ENCODE results near the gene ADAMTSL1.

Gene ADAMTSL1

GRCh38 chr9:18739641-18740318 lies 265.8 kb downstream of the ADAMTSL1 start:
- DNase-seq (ENCODE audit: low read depth in 2 of 2) = no peak

DNA sequence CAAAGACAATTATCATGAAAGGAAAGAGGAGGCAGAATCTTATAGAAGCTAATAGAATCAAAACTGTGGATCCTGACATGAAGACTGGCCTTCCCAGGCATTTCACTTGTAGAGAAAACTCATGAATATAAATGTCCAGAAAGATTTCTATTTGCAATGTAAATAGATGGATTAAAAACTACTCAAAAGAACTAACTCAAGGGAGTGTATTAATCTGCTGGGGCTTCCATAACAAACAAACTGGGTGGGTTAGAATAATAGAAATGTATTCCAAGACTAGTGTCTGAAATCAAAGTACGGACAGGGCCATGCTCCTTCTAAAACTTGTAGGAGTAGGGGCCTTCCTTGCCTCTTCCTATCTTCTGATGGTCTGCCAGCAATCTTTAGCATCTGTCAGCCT lies 267.4 kb downstream of the ADAMTSL1 start:
- DNase-seq (ENCODE audit: low read depth in 2 of 2) = no peak

- no peak for DNase-seq (ENCODE audit: low read depth in 2 of 2)
Measured at GRCh38 chr9:18741945-18742344, 268.0 kb downstream of the ADAMTSL1 start.

GRCh38 chr9:18743421-18743820 lies 269.5 kb downstream of the ADAMTSL1 start:
- no peak for DNase-seq (ENCODE audit: low read depth in 2 of 2)

- DNase-seq (ENCODE audit: low read depth in 2 of 2) = no peak
Measured at GRCh38 chr9:18743971-18744370, 270.0 kb downstream of the ADAMTSL1 start.

GRCh38 chr9:18745710-18746109 lies 271.8 kb downstream of the ADAMTSL1 start:
- DNase-seq (ENCODE audit: low read depth in 2 of 2) = no peak

- no peak for DNase-seq (ENCODE audit: low read depth in 2 of 2)
Measured at GRCh38 chr9:18746631-18747030, 272.7 kb downstream of the ADAMTSL1 start.

- no peak for DNase-seq (ENCODE audit: low read depth in 2 of 2)
Measured at GRCh38 chr9:18747595-18747994, 273.6 kb downstream of the ADAMTSL1 start.

DNA sequence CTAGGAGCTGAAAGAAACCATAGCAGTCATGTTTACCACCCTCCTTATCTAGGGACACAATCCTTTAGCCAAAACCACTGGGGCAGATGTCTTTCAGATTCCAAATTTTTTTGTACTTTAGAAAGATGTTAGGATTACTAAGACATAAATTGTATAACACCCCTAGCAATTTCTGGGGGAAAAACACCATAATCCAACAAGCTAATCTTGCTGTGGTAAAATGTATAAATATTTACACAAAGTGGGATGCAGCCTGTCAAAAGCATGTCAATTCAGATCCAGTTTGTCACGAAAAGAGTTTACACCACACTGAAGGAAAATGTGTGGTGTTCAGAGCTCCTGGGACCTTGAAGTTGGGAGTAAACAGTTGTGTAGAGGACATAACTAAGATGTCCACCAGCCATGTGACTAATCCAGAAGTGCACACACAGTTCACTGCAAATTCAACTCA lies 274.3 kb downstream of the ADAMTSL1 start:
- no peak for DNase-seq (ENCODE audit: low read depth in 2 of 2)

DNA sequence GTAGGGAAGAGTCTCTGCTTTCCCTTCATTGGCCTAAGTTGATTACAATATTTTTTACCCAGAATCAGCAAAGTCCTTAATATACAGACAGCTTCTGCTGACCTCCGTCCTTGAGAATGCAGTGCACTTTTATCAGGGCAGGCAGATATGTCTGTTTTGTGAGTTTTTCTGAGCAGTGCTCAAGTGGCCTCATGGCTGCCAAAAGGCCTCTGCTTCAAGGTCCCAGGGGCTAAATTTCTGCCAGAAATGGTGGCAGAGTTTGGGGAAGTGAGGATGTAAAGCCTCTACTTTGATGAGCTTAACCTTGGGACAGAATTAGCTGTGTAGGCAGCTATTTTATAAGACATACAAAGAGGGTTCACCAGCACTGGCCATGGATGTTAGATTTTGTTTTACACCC lies 275.8 kb downstream of the ADAMTSL1 start:
- no peak for DNase-seq (ENCODE audit: low read depth in 2 of 2)

DNA sequence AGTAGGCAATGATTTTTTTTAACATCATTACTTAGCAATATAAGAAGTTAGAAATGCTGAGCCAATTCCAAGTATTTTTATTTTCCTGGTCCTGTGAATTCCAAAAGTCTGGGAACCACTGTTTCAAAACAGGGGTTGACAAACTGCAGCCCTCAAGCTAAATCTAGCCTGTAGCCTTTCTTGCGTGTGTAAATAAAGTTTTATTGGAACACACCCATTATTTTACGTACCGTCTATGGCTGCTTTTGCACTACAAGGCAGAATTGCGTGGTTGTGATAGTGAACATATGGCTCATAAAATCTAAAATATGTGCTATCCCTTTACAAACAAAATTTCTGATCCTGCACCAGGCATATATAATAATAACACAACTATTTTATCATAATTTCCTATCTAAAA lies 280.0 kb downstream of the ADAMTSL1 start:
- DNase-seq (ENCODE audit: low read depth in 2 of 2) = no peak

DNA sequence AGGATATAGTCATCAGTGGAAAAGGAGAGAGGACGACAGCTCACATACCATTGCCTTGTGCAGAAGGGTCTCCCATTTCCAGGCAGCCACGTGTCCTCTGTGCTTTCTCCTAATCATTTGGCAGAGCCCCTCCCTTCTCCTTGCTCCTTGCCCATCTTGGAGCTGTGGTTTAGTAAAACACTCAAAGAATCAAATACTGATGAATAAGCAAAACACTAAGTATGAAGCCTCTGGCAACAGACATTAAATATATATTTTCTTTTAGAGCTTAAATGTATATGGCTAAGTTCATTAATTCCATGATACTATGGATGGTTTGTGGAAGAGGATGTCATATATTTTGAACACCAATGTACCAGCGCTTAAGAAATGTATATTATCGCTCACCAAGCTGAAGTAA lies 280.6 kb downstream of the ADAMTSL1 start:
- DNase-seq (ENCODE audit: low read depth in 2 of 2) = no peak

DNA sequence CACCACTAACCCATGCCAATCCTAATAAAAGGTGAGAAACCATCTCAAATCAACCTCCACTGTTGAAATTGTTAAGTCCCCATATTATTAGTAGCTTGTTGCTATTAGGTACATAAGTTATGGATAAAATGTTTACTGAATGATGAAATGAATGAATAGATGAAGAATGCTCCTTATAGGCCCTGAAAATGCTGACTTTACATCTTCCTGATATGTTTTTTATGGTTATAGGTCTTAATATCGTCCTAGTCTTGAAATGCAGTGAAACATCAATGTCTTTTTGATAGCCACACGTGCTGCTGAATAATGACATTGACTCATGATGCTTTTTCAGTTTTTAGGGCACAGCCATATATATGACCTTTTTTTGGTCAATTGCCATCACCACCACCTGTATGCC lies 281.3 kb downstream of the ADAMTSL1 start:
- DNase-seq (ENCODE audit: low read depth in 2 of 2) = no peak

- DNase-seq (ENCODE audit: low read depth in 2 of 2) = no peak
Measured at GRCh38 chr9:18756712-18757125, 282.8 kb downstream of the ADAMTSL1 start.

DNA sequence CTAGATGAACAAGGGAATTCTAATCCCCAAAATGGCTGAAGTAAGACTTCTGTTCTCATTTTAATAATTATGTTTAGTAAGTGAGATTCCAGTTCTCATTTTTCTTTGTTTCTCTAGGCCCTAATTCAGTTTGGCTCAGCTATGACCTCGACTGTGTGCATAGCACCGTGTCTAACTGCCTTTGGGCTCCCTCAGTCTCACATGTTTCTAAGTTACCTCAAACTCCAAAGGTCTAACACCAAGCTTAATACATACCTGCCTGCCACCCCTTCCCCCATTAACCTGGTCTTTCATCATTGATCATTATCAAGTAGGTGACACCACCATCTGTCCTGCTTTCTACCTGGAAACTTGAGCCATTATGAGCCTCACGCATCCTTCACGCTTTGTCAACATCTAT lies 285.9 kb downstream of the ADAMTSL1 start:
- DNase-seq (ENCODE audit: low read depth in 2 of 2) = no peak

DNA sequence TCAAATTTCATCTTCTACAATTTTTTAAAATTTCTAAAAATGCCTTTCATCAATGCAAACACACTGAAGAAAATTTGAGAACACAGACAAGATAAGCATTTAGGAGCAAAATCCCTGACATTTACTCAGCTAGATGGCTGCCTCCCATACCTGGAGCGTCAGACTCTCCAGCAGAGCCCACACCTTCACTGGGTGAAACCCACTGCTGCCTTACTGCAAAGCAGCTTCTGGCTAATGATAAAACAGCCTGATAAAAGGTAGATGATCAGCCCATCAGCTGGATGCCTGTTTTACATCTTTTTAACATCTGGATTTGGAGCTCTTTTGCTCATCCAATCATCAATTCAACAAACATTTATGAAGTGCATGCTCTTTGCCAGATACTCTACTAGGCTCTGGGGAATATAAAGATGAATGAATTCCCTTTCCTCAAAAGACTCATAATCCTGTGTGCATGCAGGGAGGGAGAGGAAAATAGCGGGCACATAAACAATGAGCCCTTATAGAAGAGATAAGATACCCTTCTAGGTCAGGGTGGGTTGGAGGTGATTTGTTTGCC lies 287.9 kb downstream of the ADAMTSL1 start:
- DNase-seq (ENCODE audit: low read depth in 2 of 2) = no peak

DNA sequence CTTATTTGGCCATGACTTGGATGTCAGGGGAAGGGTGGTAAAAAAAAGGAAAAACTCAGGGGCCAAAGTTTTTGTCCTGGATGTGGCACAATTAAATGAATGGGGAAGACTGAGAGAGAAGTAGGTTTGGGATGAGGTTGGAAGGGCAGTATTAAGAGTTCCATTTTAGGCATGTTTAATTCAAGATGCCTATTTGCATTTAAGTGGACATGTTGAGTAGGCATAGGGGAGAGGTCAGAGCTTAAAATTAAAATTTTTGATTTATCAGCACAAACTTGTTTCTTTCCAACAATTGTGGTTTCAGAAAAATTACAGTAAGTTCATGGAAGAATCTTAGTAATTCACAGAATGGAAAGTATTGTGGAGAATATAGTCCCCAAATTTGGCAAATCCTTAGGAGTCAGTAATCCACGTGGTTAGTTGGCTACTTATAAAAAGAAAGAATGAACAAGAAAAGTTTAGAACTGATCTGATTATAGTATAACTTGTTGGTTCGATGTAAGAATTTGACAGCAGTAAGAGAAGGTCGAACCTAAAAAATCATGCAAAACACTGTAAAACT lies 293.1 kb downstream of the ADAMTSL1 start:
- DNase-seq (ENCODE audit: low read depth in 2 of 2) = no peak

DNA sequence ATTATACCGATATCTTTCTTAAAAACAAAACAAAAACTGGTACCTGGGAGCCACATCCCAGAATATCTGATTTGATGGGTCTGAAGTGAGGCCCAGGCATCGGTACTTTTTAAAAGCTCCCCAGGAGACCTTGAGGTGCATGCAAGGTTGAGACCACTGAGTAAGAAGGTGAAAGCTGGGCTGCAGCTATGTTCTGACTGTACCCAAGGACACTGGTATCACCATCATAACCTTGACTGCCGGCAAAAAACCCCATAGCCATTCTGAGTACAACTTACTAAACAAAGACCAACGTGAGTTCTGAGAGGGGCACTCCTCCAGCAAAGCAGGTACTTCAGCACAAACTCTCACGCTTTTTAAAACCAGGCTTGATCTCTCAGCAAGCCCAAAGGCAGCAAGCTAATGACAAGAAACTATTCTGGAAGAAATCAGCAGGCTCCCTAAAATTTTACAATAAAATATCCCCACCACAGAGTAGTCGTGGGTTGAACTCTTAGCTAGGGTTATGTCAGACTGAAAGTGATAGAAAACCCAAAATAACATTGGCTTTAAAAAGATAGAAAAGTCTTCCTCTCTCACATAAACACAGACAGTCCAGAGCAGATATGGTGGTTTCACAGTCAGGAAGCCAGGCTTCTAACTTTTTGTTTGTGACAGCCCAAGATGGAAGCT lies 295.1 kb downstream of the ADAMTSL1 start:
- no peak for DNase-seq (ENCODE audit: low read depth in 2 of 2)

- no peak for DNase-seq (ENCODE audit: low read depth in 2 of 2)
Measured at GRCh38 chr9:18770131-18770908, 296.4 kb downstream of the ADAMTSL1 start.

- DNase-seq (ENCODE audit: low read depth in 2 of 2) = no peak
Measured at GRCh38 chr9:18771011-18771410, 297.1 kb downstream of the ADAMTSL1 start.

DNA sequence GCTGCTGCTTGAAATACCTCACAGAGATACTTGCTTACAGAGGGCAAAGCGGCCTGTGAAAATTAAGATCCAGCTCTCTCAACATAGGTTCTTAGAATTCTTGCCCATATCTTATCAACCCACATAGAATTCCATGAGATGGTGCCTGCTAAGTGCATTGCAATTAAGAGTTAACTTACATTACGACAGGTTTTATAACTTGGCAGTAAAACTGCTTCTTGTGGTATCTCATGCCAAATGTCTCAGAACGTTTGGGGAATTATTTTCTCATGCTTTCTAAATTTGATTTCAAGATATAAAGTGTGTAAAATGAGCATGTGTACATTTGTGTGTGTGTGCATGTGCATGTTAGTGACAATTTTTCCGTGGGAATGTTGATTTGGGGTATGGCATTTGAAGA lies 297.8 kb downstream of the ADAMTSL1 start:
- DNase-seq (ENCODE audit: low read depth in 2 of 2) = no peak

GRCh38 chr9:18775241-18775640 lies 301.3 kb downstream of the ADAMTSL1 start:
- DNase-seq (ENCODE audit: low read depth in 2 of 2) = no peak

All from stimulated activated CD8-positive, alpha-beta memory T cell treated with anti-CD3 and anti-CD28 coated beads, Interleukin-15, amount 100 ng/mL, for 4 hours (primary cell).